CD8-positive, alpha-beta memory T cell (primary cell): Measurements from ENCODE around the gene IL18RAP. TPM values are rescaled to one million over a fixed set of nuclear protein-coding genes. Genes with fewer than 3 reads are reported as not detected.

ENCODE experiments used
- CTCF ChIA-PET: fragments of 350-600 bp; sonication (Branson Sonifier 250); formaldehyde crosslinking; loops from one replicate; lab custom pipeline; 2021; ENCODE audit warnings: antibody characterized with exemption; lab: Charles Lee
- POLR2A ChIA-PET: fragments of 350-600 bp; sonication (Branson Sonifier 250); formaldehyde crosslinking; loops from one replicate; lab custom pipeline; 2021; ENCODE audit warnings: antibody characterized with exemption; lab: Charles Lee
- DNase-seq, 5 donors: peaks; one replicate each; pipeline versions ENCODE4 v3.0.0 to v3.0.0-alpha.2; 2020 to 2022; ENCODE audit warnings: mixed read lengths in 1 of 5
- H3K27ac ChIP-seq: one replicate; pipeline ENCODE4 v1.7.0; 2013; ENCODE audit warnings: low read depth, mild to moderate bottlenecking, low read length, moderate library complexity
- H3K27me3 ChIP-seq: 2 replicates; pipeline ENCODE4 v1.7.0; 2013; ENCODE audit warnings: low read length, mild to moderate bottlenecking; ENCODE audit not compliant: insufficient read depth, poor library complexity, severe bottlenecking
- H3K36me3 ChIP-seq: 2 replicates; pipeline ENCODE4 v1.7.0; 2013; ENCODE audit warnings: mild to moderate bottlenecking, low read length, moderate library complexity; ENCODE audit not compliant: insufficient read depth
- H3K4me1 ChIP-seq: 2 replicates; pipeline ENCODE4 v1.7.0; 2013; ENCODE audit warnings: mild to moderate bottlenecking, low read length, moderate library complexity; ENCODE audit not compliant: insufficient read depth
- H3K4me3 ChIP-seq: 2 replicates; pipeline ENCODE4 v1.7.0; 2013; ENCODE audit warnings: mild to moderate bottlenecking, low read length
- H3K9me3 ChIP-seq: 2 replicates; pipeline ENCODE4 v1.7.0; 2013; ENCODE audit warnings: mild to moderate bottlenecking, low read length
- H3K27ac Mint-ChIP-seq, 8 donors: one replicate each; pipeline ENCODE4 v1.8.0; 2020 to 2021; ENCODE audit warnings: mixed read lengths in 8 of 8, mild to moderate bottlenecking in 6 of 8, inconsistent platforms in 3 of 8, moderate library complexity in 3 of 8
- H3K27me3 Mint-ChIP-seq, 2 donors: one replicate each; pipeline ENCODE4 v1.8.0; 2020 to 2021; ENCODE audit warnings: mixed read lengths in 2 of 2, mild to moderate bottlenecking in 1 of 2, moderate library complexity in 1 of 2
- H3K36me3 Mint-ChIP-seq, 3 donors: one replicate each; pipeline ENCODE4 v1.8.0; 2020 to 2021; ENCODE audit warnings: mixed read lengths in 3 of 3, inconsistent platforms in 1 of 3, mild to moderate bottlenecking in 1 of 3
- H3K4me1 Mint-ChIP-seq, 3 donors: one replicate each; pipeline ENCODE4 v1.8.0; 2020 to 2021; ENCODE audit warnings: mixed read lengths in 3 of 3, inconsistent platforms in 1 of 3, mild to moderate bottlenecking in 1 of 3
- H3K4me3 Mint-ChIP-seq, 7 donors: one replicate each; pipeline ENCODE4 v1.8.0; 2020 to 2021; ENCODE audit warnings: mixed read lengths in 7 of 7, mild to moderate bottlenecking in 6 of 7, moderate library complexity in 4 of 7, inconsistent platforms in 2 of 7
- H3K9me3 Mint-ChIP-seq, 5 donors: one replicate each; pipeline ENCODE4 v1.8.0; 2020 to 2022; ENCODE audit warnings: mixed read lengths in 5 of 5, mild to moderate bottlenecking in 3 of 5, moderate library complexity in 2 of 5, inconsistent platforms in 1 of 5
- polyA plus RNA-seq: library from polyadenylated mRNA; unstranded; fragments of 300-500 nt; fragmentation: Illumina TruSeq; gene quantifications from one replicate; pipeline ENCODE4 v1.2.3, GENCODE V29; 2021
- total RNA-seq, 2 experiments: library from RNA; stranded (reverse); gene quantifications; one replicate each; pipeline ENCODE4 v1.2.3, GENCODE V29; 2021

Gene IL18RAP
- total and polyA plus RNA-seq, 3 experiments from 2014 or later: 4.1 to 14.2 (median 4.9) TPM

- H3K9me3 ChIP-seq: no peaks in the 10 kb centered on the region
- peak in 1 of 5 donors; percentile 4 for DNase-seq
- no peak overlapping the region for H3K27ac ChIP-seq
- Mint-ChIP-seq H3K27me3 (peaks cover 8 to 39% of the 10 kb centered on the region in 2 donors), H3K4me1 (peaks cover 4 to 13% (median 11%) of the 10 kb centered on the region in 3 donors), H3K9me3 (peaks cover 0 to 4% (median 2%) of the 10 kb centered on the region in 5 donors), H3K4me3 (peak overlapping the region in 3 of 7 donors; percentile 1 to 69 (median 34)), H3K27ac (peak overlapping the region in 5 of 8 donors; percentile 7 to 78 (median 38)), H3K36me3 (peaks cover 0 to 13% (median 0%) of the 10 kb centered on the region in 3 donors)
- H3K4me1 ChIP-seq: no peaks in the 10 kb centered on the region
- no peaks in the 10 kb centered on the region for H3K36me3 ChIP-seq
- CTCF ChIA-PET: interaction anchor here (1.1 to 1.4 kb wide), 3 partner anchors 11 to 16 kb away, joined by 3 read pairs; partner anchors contain the start of gene SLC9A4
- H3K27me3 ChIP-seq: no peaks in the 10 kb centered on the region
- no peak overlapping the region for H3K4me3 ChIP-seq
- POLR2A ChIA-PET: no interaction called here
Measured at GRCh38 chr2:102489646-102490045, 66.7 kb downstream of the IL18RAP start.

- Histone ChIP-seq H3K36me3 (no peaks in the 10 kb centered on the region), H3K4me3 (no peak overlapping the region), H3K27me3 (no peaks in the 10 kb centered on the region), H3K9me3 (no peaks in the 10 kb centered on the region), H3K4me1 (no peaks in the 10 kb centered on the region), H3K27ac (no peak overlapping the region)
- Mint-ChIP-seq H3K36me3 (peaks cover 0 to 13% (median 0%) of the 10 kb centered on the region in 3 donors), H3K4me1 (peaks cover 4 to 13% (median 11%) of the 10 kb centered on the region in 3 donors), H3K4me3 (no peak overlapping the region), H3K9me3 (peaks cover 0 to 9% (median 2%) of the 10 kb centered on the region in 5 donors), H3K27ac (no peak overlapping the region), H3K27me3 (peaks cover 6 to 27% of the 10 kb centered on the region in 2 donors)
- no peak for DNase-seq
- POLR2A ChIA-PET: no interaction called here
- CTCF ChIA-PET: no interaction called here
Measured at GRCh38 chr2:102492006-102492405, 69.0 kb downstream of the IL18RAP start.

GRCh38 chr2:102494570-102494969 lies 71.6 kb downstream of the IL18RAP start:
- Mint-ChIP-seq H3K27ac (no peak overlapping the region), H3K4me1 (peaks cover 3 to 9% (median 5%) of the 10 kb centered on the region in 3 donors), H3K4me3 (no peak overlapping the region), H3K36me3 (peaks cover 0 to 13% (median 0%) of the 10 kb centered on the region in 3 donors), H3K27me3 (peaks cover 6 to 19% of the 10 kb centered on the region in 2 donors), H3K9me3 (peaks cover 0 to 9% (median 2%) of the 10 kb centered on the region in 5 donors)
- no peak for DNase-seq
- Histone ChIP-seq H3K4me3 (no peak overlapping the region), H3K27me3 (no peaks in the 10 kb centered on the region), H3K4me1 (no peaks in the 10 kb centered on the region), H3K9me3 (no peaks in the 10 kb centered on the region), H3K27ac (no peak overlapping the region), H3K36me3 (no peaks in the 10 kb centered on the region)
- ChIA-PET POLR2A (no interaction called here), CTCF (no interaction called here)

- CTCF ChIA-PET: no interaction called here
- POLR2A ChIA-PET: no interaction called here
- Histone ChIP-seq H3K27ac (no peak overlapping the region), H3K4me1 (no peaks in the 10 kb centered on the region), H3K9me3 (no peaks in the 10 kb centered on the region), H3K36me3 (no peaks in the 10 kb centered on the region), H3K4me3 (no peak overlapping the region), H3K27me3 (no peaks in the 10 kb centered on the region)
- no peaks in the 10 kb centered on the region for H3K4me1 Mint-ChIP-seq
- H3K27ac Mint-ChIP-seq: no peak overlapping the region
- peaks cover 0 to 9% (median 0%) of the 10 kb centered on the region in 5 donors for H3K9me3 Mint-ChIP-seq
- DNase-seq: no peak
- H3K27me3 Mint-ChIP-seq: peaks cover 0 to 17% of the 10 kb centered on the region in 2 donors
- no peak overlapping the region for H3K4me3 Mint-ChIP-seq
- H3K36me3 Mint-ChIP-seq: peaks cover 0 to 4% (median 0%) of the 10 kb centered on the region in 3 donors
Measured at GRCh38 chr2:102498414-102498813, 75.5 kb downstream of the IL18RAP start.

GRCh38 chr2:102499558-102499957 lies 76.6 kb downstream of the IL18RAP start:
- Mint-ChIP-seq H3K4me1 (no peaks in the 10 kb centered on the region), H3K9me3 (peaks cover 0 to 9% (median 0%) of the 10 kb centered on the region in 5 donors), H3K27me3 (peaks cover 0 to 13% of the 10 kb centered on the region in 2 donors), H3K4me3 (no peak overlapping the region), H3K36me3 (no peaks in the 10 kb centered on the region), H3K27ac (no peak overlapping the region)
- ChIA-PET CTCF (no interaction called here), POLR2A (no interaction called here)
- Histone ChIP-seq H3K27ac (no peak overlapping the region), H3K27me3 (no peaks in the 10 kb centered on the region), H3K4me3 (no peak overlapping the region), H3K9me3 (no peaks in the 10 kb centered on the region), H3K4me1 (no peaks in the 10 kb centered on the region), H3K36me3 (no peaks in the 10 kb centered on the region)
- no peak for DNase-seq

Other genes with a start within 250 kb of the IL18RAP start
- gene IL1RL2, start 236.1 kb upstream of the IL18RAP start, total RNA-seq: under 1 TPM; 0.13 to 0.33 TPM
- not detected for gene IL1RL2, start 236.1 kb upstream of the IL18RAP start, polyA plus RNA-seq
- gene IL1RL1, start 111.6 kb upstream of the IL18RAP start, total RNA-seq: under 1 TPM; 0.22 to 0.35 TPM
- gene IL1RL1, start 111.6 kb upstream of the IL18RAP start, polyA plus RNA-seq: 0.14 TPM
- gene IL18R1, start 67.4 kb upstream of the IL18RAP start, total RNA-seq: 10 to 100 TPM; 17.6 to 17.9 TPM
- gene IL18R1, start 67.4 kb upstream of the IL18RAP start, polyA plus RNA-seq: 20.6 TPM
- not detected for gene SLC9A4, start 50.1 kb downstream of the IL18RAP start, total RNA-seq
- gene SLC9A4, start 50.1 kb downstream of the IL18RAP start, polyA plus RNA-seq: not detected
- gene SLC9A2, start 196.4 kb downstream of the IL18RAP start, total RNA-seq: not detected
- not detected for gene SLC9A2, start 196.4 kb downstream of the IL18RAP start, polyA plus RNA-seq